Right cardiac atrium (tissue), 5 donors: ENCODE data around the gene ATF4. TPM values are rescaled to one million over a fixed set of nuclear protein-coding genes. Genes with fewer than 3 reads are reported as not detected.

ENCODE experiments used
- ATAC-seq, 2 donors: fragments of 200-7000 bp; cut with Tn5 transposase; one replicate each; pipeline versions ENCODE4 v1.8.0 to v1.9.1; 2020; ENCODE audit warnings: moderate library complexity in 2 of 2, mild to moderate bottlenecking in 1 of 2
- DNase-seq, 3 donors: peaks; one replicate each; pipeline ENCODE4 v3.0.0-alpha.2; 2020
- H3K27ac ChIP-seq: one replicate; pipeline ENCODE4 v1.5.1; 2013; ENCODE audit warnings: mild to moderate bottlenecking, low read length, control low read depth, moderate library complexity
- H3K27me3 ChIP-seq: one replicate; pipeline ENCODE4 v1.6.1; 2013; ENCODE audit not compliant: control insufficient read depth, insufficient read depth
- H3K4me1 ChIP-seq: one replicate; pipeline ENCODE4 v1.6.1; 2013; ENCODE audit warnings: low read length; ENCODE audit not compliant: control insufficient read depth, insufficient read depth
- H3K4me3 ChIP-seq: one replicate; pipeline ENCODE4 v1.5.1; 2013; ENCODE audit warnings: low read length, control low read depth
- H3K9me3 ChIP-seq: one replicate; pipeline ENCODE4 v1.6.1; 2013; ENCODE audit warnings: low read length; ENCODE audit not compliant: control insufficient read depth
- WGBS: extraction: QIAGEN DNeasy Blood & Tissue Kit; methylation state at CpG from one replicate; pipeline ENCODE4 v1.1.7; 2013; 5-methylcytosine and 5-hydroxymethylcytosine counted together
- intact Hi-C, 4 donors: fragments of 100-400 bp; cut with DNase I; formaldehyde crosslinking; loops; one replicate each; pipeline versions ENCODE4 v1.11.0 to v1.14.0; 2022 to 2023
- polyA plus RNA-seq: library from polyadenylated mRNA; stranded (reverse); fragments of 200-250 nt; gene quantifications from one replicate; pipeline ENCODE4 v1.2.3, GENCODE V29; 2013
- total RNA-seq, 4 donors: library from RNA; stranded (reverse); fragmentation: NEBNext Ultra II Directional; extraction: Animal tissue kit (Norgen Biotek cat#: 25700); gene quantifications; one replicate each; pipeline ENCODE4 v1.2.1, GENCODE V29; 2021
- donor health status: healthy with polysubstance abuse.
- donor health status: DM: no; HTN: yes; CAD: no.
- donor health status: DM: no; HTN: no; CAD: no.
- donor health status: DM: no; HTN: yes; CAD: no; lungs with severe emphysema.
- donor health status: DM: yes; HTN: yes; CAD: no.

Gene ATF4
- total and polyA plus RNA-seq, 5 donors = 156 to 254 (median 193) TPM

DNA sequence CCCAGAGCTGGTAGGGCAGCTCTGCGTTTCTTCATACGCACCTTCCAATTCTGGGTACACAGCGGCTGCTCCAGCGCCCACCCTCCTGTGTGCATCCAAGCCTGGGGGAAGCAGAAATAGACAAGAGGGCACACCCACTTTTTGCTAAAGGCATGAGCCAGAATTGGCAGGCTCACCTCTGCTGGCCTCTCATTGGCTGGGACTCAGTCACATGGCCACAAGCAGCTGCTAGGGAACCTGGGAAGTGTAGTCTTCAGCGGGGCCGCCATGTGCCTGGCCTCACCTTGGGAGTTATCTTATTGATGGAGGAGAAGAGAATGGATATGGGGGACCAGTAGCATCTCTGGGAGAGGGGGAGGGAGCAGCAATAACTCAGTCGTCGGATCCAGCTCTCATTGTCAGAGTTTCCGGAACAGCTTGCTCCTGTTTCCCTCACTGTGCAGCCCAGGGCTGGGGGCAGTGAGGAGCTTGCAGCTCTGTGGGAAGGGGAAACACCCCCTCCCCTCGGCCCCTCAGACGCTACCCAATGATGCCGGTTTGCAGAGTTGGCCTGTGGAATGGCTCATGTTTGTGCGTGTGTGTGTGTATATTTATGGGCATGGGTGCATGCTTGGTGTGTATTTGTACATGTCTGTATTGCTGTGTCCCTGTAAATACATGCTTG lies 30.1 kb upstream of the ATF4 start:
- DNase-seq (peak; percentile 81 to 92 (median 89)), ATAC-seq (peak; percentile 86 to 91)
- 47% methylated on average over 13 of the region's 13 CpGs for WGBS
- no peak overlapping the region for H3K27ac ChIP-seq
- H3K4me3 ChIP-seq = no peak overlapping the region
- H3K27me3 ChIP-seq = no peaks in the 10 kb centered on the region
- intact Hi-C loops = loop anchor here in 1 of 4 donors (5.0 kb wide), 1 partner anchor 37 kb away; no protein-coding TSS in a partner anchor
- H3K4me1 ChIP-seq = no peaks in the 10 kb centered on the region
- no peaks in the 10 kb centered on the region for H3K9me3 ChIP-seq

DNA sequence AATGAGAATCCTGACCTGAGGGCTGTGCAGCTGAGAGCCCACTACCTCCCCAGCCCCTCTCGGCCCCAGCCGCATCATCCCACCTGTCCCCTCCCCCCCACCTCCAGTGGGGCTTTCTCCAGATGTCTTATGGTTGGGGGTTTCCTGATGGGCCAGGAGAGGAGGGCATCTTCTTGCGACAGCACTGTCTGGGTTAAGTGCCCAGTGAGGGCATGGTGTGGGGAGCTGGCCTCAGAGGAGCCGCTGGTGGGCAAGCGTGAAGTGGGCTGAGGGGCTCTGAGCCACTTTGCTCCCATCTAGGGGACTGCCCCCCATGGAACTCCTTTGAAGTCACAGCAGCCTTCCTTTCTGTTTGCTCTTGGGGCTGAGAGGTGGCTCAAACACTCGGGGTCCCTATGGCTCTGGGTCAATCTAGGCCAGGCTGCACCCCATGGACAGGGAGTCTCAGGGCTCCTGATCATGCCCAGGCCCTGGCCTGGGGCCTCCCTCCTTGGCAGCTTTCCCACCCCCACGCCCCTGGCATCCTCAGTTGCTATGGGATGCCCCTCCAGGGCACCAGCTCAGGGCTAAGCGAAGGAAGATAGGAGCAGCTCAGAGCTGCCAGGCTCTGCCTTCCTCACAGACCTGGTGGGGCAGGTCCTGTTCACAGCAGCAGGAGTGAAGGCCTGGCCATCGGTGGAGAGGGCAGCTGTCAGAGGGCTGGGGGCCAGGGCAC lies 29.2 kb upstream of the ATF4 start:
- H3K9me3 ChIP-seq = no peaks in the 10 kb centered on the region
- H3K27ac ChIP-seq = no peak overlapping the region
- DNase-seq (peak in 2 of 3 donors; percentile 1 to 48), ATAC-seq (no peak)
- no peak overlapping the region for H3K4me3 ChIP-seq
- no peaks in the 10 kb centered on the region for H3K4me1 ChIP-seq
- intact Hi-C loops = loop anchor here in 1 of 4 donors (5.0 kb wide), 1 partner anchor 36 kb away; no protein-coding TSS in a partner anchor
- WGBS = 84% methylated on average over 9 of the region's 9 CpGs
- H3K27me3 ChIP-seq = no peaks in the 10 kb centered on the region

DNA sequence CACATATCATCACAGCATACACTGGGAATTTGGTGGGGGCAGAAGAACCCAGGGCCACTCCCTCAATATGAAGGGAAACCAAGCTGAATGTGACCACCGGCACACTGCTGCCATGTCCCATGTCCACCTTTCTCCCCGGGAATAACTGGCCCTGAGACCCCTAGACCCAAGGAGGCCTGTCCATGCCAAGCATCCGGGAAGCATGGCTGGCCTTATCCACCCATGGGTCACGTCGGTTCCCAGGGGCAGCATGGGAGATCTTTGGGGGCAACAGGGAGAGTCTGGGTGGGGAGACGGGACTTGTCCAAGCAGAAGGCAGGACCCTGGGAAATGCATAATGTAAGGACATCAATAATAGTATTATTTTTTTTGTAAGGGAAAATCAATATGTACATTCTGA lies 28.7 kb upstream of the ATF4 start:
- no peak overlapping the region for H3K4me3 ChIP-seq
- H3K9me3 ChIP-seq = no peaks in the 10 kb centered on the region
- H3K4me1 ChIP-seq = no peaks in the 10 kb centered on the region
- intact Hi-C loops = loop anchor here in 1 of 4 donors (5.0 kb wide), 1 partner anchor 36 kb away; no protein-coding TSS in a partner anchor
- no peaks in the 10 kb centered on the region for H3K27me3 ChIP-seq
- DNase-seq = peak in 2 of 3 donors; percentile 9 to 14
- no peak for ATAC-seq
- 84% methylated on average over 6 of the region's 6 CpGs for whole genome bisulfite sequencing
- no peak overlapping the region for H3K27ac ChIP-seq

DNA sequence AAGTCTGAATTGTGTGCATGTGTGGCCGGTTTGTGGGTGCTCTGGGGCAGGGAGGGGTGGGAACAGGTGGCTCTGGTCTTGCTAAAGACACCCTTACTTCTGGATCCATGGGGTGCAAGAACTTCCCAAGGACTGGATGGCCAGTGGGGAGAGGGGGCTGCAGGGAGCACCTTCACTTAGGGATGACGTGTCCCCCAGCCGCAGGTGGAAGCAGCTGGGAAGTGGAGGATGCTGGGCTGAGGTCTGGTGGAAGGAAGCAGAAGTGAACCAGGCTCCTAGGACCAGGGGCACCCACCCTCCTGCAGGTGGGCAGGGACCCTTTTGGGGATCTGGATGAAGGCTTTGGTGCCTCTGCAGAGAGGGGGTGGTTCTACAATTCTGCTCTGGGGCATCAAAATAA lies 28.2 kb upstream of the ATF4 start:
- Histone ChIP-seq H3K9me3 (no peaks in the 10 kb centered on the region), H3K27ac (no peak overlapping the region), H3K4me3 (no peak overlapping the region), H3K27me3 (no peaks in the 10 kb centered on the region), H3K4me1 (no peaks in the 10 kb centered on the region)
- 73% methylated on average over 3 of the region's 3 CpGs for WGBS
- ATAC-seq (no peak), DNase-seq (peak in 1 of 3 donors; percentile 27)
- intact Hi-C loops = loop anchor here in 1 of 4 donors (5.0 kb wide), 1 partner anchor 35 kb away; no protein-coding TSS in a partner anchor

DNA sequence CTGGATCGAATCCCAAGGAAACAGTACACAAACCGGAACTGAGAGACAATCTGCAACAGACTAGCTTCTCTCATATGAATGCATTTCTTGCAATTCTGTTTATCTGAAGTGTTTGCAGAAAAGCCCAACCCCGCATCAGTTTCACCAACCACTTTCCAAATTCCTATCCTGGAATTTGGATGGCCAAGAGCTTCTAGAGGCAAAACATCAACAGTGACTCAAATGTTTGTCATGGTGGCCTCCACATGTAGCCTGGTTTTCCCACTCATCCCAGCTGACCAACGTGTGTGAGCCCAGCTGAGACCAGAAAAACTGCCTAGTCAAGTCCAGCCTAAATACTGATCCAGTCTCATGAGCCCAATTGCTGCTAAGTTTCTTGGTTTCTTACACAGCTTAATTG lies 26.6 kb upstream of the ATF4 start:
- DNase-seq = peak in 1 of 3 donors; percentile 1
- no peak for ATAC-seq
- 51% methylated on average over 4 of the region's 4 CpGs for WGBS

DNA sequence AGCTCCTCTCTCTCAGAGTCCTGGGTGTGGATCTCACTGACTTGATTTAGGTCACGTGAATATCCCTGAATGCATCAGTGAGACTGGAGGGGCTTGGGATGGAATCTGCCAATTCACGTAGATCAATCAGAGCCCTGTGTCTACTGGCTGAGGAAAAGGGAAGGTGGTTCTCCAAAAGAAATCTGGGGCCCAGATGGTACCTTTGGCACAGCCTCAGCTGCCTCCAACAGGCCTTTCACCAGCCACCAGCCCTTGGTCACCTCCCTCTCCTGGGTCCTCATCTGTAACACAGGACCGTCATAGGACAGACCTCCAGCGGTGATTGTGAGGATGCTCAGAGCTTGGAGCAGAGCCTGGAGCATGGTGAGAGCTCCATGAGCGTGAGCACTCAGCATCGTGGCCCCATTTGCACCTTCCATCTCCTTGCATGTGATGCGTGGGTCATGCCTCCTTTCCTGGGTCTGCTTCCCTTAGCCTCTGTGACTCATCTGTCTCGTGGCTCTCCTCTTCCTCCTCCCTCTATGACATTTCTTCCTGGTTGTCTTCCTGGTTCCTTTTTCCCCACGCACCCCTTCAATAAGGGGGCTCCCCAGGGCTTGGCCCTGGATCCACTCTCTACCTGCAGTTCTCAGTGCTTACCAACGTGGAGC lies 25.8 kb upstream of the ATF4 start:
- no peak overlapping the region for H3K27ac ChIP-seq
- DNase-seq (peak in 2 of 3 donors; percentile 8 to 22), ATAC-seq (no peak)
- peaks cover 4% of the 10 kb centered on the region for H3K4me1 ChIP-seq
- 72% methylated on average over 10 of the region's 10 CpGs for WGBS
- H3K4me3 ChIP-seq = no peak overlapping the region
- intact Hi-C loops = loop anchor here in 2 of 4 donors (5.0 kb wide), 2 partner anchors 33 to 38 kb away; partner anchors contain the start of gene RPS19BP1 (in 1 of the 2)
- H3K27me3 ChIP-seq = no peaks in the 10 kb centered on the region
- no peaks in the 10 kb centered on the region for H3K9me3 ChIP-seq

More for the DNA sequence above, 26.6 kb upstream of the ATF4 start:
- Histone ChIP-seq H3K27me3 (no peaks in the 10 kb centered on the region), H3K9me3 (no peaks in the 10 kb centered on the region), H3K27ac (no peak overlapping the region), H3K4me1 (peaks cover 4% of the 10 kb centered on the region), H3K4me3 (no peak overlapping the region)
- intact Hi-C loops = loop anchor here in 1 of 4 donors (5.0 kb wide), 1 partner anchor 34 kb away; no protein-coding TSS in a partner anchor

DNA sequence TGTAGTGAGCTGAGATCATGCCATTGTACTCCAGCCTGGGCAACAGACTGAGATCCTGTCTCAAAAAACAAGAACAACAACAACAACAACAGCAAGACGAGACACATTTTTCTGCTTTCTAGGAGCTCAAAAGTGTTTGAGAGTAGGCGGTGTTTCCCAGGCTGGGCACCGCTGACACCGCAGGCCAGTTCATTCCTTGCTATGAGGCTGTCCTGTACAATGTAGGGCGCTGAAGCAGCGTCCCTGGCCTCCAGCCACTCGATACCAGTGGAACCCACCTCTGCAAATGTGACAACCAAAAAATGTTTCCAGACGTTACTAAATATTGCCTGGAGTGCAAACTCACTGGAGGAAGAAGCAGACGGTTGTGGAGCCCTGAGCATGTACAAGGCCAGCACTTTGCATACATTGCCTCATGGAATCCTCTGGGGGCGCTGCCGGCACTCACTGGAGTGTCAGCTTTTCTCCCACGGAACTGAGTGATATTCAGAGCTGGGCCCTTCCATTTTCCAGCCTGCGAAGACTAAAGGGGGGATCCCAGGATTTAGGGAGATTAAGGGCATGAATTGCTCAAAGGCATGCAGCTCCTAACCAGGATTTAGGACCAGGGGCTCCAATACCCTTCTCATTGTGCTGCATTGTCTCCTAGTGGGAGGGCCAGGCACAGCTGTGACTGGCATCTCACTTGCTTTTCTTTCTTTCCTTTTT lies 24.1 kb upstream of the ATF4 start:
- WGBS = 40% methylated on average over 13 of the region's 13 CpGs
- intact Hi-C loops = loop anchor here in 1 of 4 donors (5.0 kb wide), 1 partner anchor 36 kb away; the partner anchor contains the start of gene RPS19BP1
- peak; percentile 67 to 71 for ATAC-seq
- Histone ChIP-seq H3K4me3 (no peak overlapping the region), H3K9me3 (no peaks in the 10 kb centered on the region), H3K27me3 (no peaks in the 10 kb centered on the region), H3K4me1 (peaks cover 4% of the 10 kb centered on the region), H3K27ac (peak overlapping the region; percentile 36)
- DNase-seq = peak; percentile 80 to 89 (median 88)

DNA sequence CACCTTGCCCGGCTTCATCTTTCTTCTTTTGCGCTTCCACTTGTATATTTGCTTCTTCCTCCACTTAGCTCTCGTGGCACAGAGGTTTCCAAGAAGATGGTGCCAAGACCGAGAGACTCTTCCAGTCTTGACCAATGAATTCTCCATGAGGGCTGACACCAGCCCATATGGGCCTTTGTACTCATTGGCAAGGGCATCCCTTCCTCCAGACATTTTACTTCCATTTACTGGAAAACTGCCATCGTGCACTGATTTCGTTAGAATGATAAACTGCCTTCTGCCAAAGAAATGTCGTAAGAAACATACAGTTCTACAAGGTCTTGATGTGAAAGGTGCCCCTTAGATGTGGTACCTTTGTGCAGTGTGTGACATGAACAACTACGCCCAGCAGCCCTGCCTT lies 22.9 kb upstream of the ATF4 start:
- H3K4me3 ChIP-seq = no peak overlapping the region
- ATAC-seq (no peak), DNase-seq (no peak)
- intact Hi-C loops = loop anchor here in 1 of 4 donors (5.0 kb wide), 1 partner anchor 35 kb away; the partner anchor contains the start of gene RPS19BP1
- WGBS = 82% methylated on average over 8 of the region's 8 CpGs
- H3K9me3 ChIP-seq = no peaks in the 10 kb centered on the region
- H3K27me3 ChIP-seq = no peaks in the 10 kb centered on the region
- H3K27ac ChIP-seq = no peak overlapping the region
- peaks cover 6% of the 10 kb centered on the region for H3K4me1 ChIP-seq

DNA sequence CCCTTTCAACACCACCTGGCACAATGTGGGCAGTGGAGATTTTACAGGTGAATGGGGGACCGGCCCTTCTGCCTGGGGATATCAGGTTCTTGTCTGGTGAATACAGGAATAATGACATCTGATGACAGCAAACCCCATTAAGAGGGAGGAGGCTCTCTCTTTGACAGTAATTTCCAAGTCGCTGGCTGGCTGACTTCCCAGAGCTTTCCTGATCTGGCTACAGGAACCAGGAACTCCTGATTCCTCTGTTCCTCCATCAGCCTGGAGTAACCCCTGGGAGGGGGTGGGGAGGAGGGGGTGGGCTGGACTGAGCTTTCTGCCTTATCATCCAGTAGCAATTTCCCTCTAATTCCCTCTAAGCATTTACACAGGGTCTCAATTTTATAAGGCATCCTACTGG lies 22.0 kb upstream of the ATF4 start:
- Histone ChIP-seq H3K27me3 (no peaks in the 10 kb centered on the region), H3K27ac (peak overlapping the region; percentile 28), H3K4me3 (no peak overlapping the region), H3K9me3 (no peaks in the 10 kb centered on the region), H3K4me1 (peaks cover 8% of the 10 kb centered on the region)
- ATAC-seq (no peak), DNase-seq (peak; percentile 59 to 83 (median 78))
- 23% methylated on average over 2 of the region's 2 CpGs for WGBS
- intact Hi-C loops = loop anchor here in 1 of 4 donors (5.0 kb wide), 1 partner anchor 34 kb away; the partner anchor contains the start of gene RPS19BP1

DNA sequence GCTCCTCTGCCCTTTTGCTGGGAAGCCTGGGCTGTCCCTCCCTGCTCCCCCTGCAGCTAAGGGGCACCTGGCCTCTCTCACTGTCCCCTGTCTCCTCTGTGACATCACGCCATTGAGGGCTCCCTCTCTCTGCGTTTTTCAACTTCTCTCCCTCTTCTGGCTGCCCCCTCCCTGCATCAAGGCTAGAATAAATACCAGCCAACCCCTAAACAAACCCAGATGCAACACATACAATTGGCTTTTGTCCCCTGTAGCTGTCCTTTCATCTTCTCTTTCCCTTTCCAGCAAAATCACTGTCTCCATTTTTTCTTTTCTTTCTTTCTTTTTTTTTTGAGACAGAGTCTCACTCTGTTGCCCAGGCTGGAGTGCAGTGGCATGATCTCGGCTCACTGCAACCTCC lies 21.6 kb upstream of the ATF4 start:
- peaks cover 8% of the 10 kb centered on the region for H3K4me1 ChIP-seq

More for the DNA sequence above, 21.6 kb upstream of the ATF4 start:
- H3K27ac ChIP-seq = no peak overlapping the region
- H3K27me3 ChIP-seq = no peaks in the 10 kb centered on the region
- intact Hi-C loops = loop anchor here in 1 of 4 donors (5.0 kb wide), 1 partner anchor 33 kb away; the partner anchor contains the start of gene RPS19BP1
- no peak for ATAC-seq
- H3K9me3 ChIP-seq = no peaks in the 10 kb centered on the region
- 39% methylated on average over 3 of the region's 3 CpGs for WGBS
- DNase-seq = no peak
- H3K4me3 ChIP-seq = no peak overlapping the region
